GM12865 (cell line): Measurements from ENCODE around the gene RASD2.

Source experiments
- DNase-seq: peaks from one replicate; pipeline ENCODE4 v3.0.0; 2010; ENCODE audit warnings: low read depth
- H3K4me3 ChIP-seq: 2 replicates; pipeline ENCODE4 v1.5.1; 2011; ENCODE audit warnings: mild to moderate bottlenecking, low read depth, low read length, control low read depth
- CTCF ChIP-seq: IDR thresholded peaks from 2 replicates; pipeline ENCODE4 v1.5.1; 2011; ENCODE audit warnings: low read length, control low read depth, low read depth, inconsistent platforms; ENCODE audit not compliant: insufficient read depth; ENCODE audit errors: missing control alignments

Gene RASD2

GRCh38 chr22:35590634-35591295 lies 50.1 kb downstream of the RASD2 start:
- no peak overlapping the region for H3K4me3 ChIP-seq
- no peak for DNase-seq
- no peak for TF ChIP-seq CTCF

- no peak for TF ChIP-seq CTCF
- H3K4me3 ChIP-seq: no peak overlapping the region
- DNase-seq: no peak
Observed at GRCh38 chr22:35591714-35592417, 51.2 kb downstream of the RASD2 start.

GRCh38 chr22:35592418-35592967 lies 51.9 kb downstream of the RASD2 start:
- H3K4me3 ChIP-seq: no peak overlapping the region
- DNase-seq: no peak
- TF ChIP-seq CTCF: no peak

- H3K4me3 ChIP-seq: no peak overlapping the region
- no peak for TF ChIP-seq CTCF
- DNase-seq: no peak
Observed at GRCh38 chr22:35593071-35593890, 52.6 kb downstream of the RASD2 start.

- DNase-seq: no peak
- H3K4me3 ChIP-seq: no peak overlapping the region
- no peak for TF ChIP-seq CTCF
Observed at GRCh38 chr22:35593891-35594470, 53.4 kb downstream of the RASD2 start.

GRCh38 chr22:35594686-35595085 lies 54.1 kb downstream of the RASD2 start:
- no peak for TF ChIP-seq CTCF
- DNase-seq: no peak

More at GRCh38 chr22:35594686-35595085, 54.1 kb downstream of the RASD2 start:
- no peak overlapping the region for H3K4me3 ChIP-seq
